Loucy (cell line): ENCODE measurements around the gene KISS1.

Source experiments
- H2AFZ ChIP-seq: fragments of 200-600 bp; sonication (generic); 2 replicates; pipeline ENCODE4 v1.6.0; 2016; ENCODE audit warnings: antibody characterized with exemption, mild to moderate bottlenecking, low read length, moderate library complexity
- H3F3A ChIP-seq: fragments of 200-600 bp; 2 replicates; pipeline ENCODE4 v1.6.0; 2016; ENCODE audit warnings: antibody characterized with exemption, low read depth, mild to moderate bottlenecking
- H3K27me3 ChIP-seq: fragments of 200-600 bp; sonication (generic); 2 replicates; pipeline ENCODE4 v1.6.1; 2014; ENCODE audit warnings: low read length, mild to moderate bottlenecking; ENCODE audit not compliant: insufficient read depth, poor library complexity, severe bottlenecking
- H3K36me3 ChIP-seq: fragments of 200-600 bp; sonication (generic); 2 replicates; pipeline ENCODE4 v1.6.1; 2016; ENCODE audit warnings: low read length; ENCODE audit not compliant: insufficient read depth
- H3K4me1 ChIP-seq: fragments of 200-600 bp; sonication (generic); 2 replicates; pipeline ENCODE4 v1.5.1; 2014; ENCODE audit warnings: low read length, mild to moderate bottlenecking; ENCODE audit not compliant: insufficient read depth, poor library complexity, severe bottlenecking
- H3K4me2 ChIP-seq: fragments of 200-600 bp; sonication (generic); 2 replicates; pipeline ENCODE4 v1.6.0; 2014; ENCODE audit warnings: antibody characterized with exemption, low read length, low read depth, mild to moderate bottlenecking; ENCODE audit not compliant: poor library complexity, severe bottlenecking
- H3K4me3 ChIP-seq: fragments of 200-600 bp; sonication (generic); 2 replicates; pipeline ENCODE4 v1.5.1; 2014; ENCODE audit warnings: low read length, mild to moderate bottlenecking, mixed read lengths; ENCODE audit not compliant: poor library complexity, severe bottlenecking
- H3K79me2 ChIP-seq: fragments of 200-600 bp; sonication (generic); 2 replicates; pipeline ENCODE4 v1.6.1; 2014; ENCODE audit warnings: low read length; ENCODE audit not compliant: insufficient read depth
- H3K9ac ChIP-seq: fragments of 200-600 bp; sonication (generic); 2 replicates; pipeline ENCODE4 v1.6.0; 2014; ENCODE audit warnings: mild to moderate bottlenecking, low read depth, low read length, moderate library complexity; ENCODE audit not compliant: poor library complexity, severe bottlenecking
- H3K9me2 ChIP-seq: fragments of 200-600 bp; sonication (generic); replicated peaks from 2 replicates; pipeline ENCODE4 v1.6.1; 2016; ENCODE audit warnings: low read depth, low read length, mixed read lengths
- H3K9me3 ChIP-seq: fragments of 200-600 bp; sonication (generic); 2 replicates; pipeline ENCODE4 v1.6.1; 2014; ENCODE audit warnings: mild to moderate bottlenecking, antibody characterized with exemption, low read length, low read depth; ENCODE audit not compliant: insufficient read depth
- H4K20me1 ChIP-seq: fragments of 200-600 bp; sonication (generic); 2 replicates; pipeline ENCODE4 v1.6.0; 2014; ENCODE audit warnings: antibody characterized with exemption, low read length, mild to moderate bottlenecking; ENCODE audit not compliant: insufficient read depth, poor library complexity, severe bottlenecking
- CTCF ChIP-seq: fragments of 200-600 bp; sonication (generic); conservative IDR thresholded peaks from 2 replicates; pipeline ENCODE4 v1.5.1; 2014; ENCODE audit warnings: mild to moderate bottlenecking, antibody characterized with exemption, low read length
- EZH2phosphoT487 ChIP-seq: fragments of 200-600 bp; IDR thresholded peaks from 2 replicates; pipeline ENCODE4 v1.6.1; 2018; ENCODE audit warnings: antibody characterized with exemption, mild to moderate bottlenecking, moderate library complexity, borderline replicate concordance

The KISS1 gene

GRCh38 chr1:204149635-204150565, 46.4 kb downstream of the KISS1 start:
- Histone ChIP-seq H3K4me3 (no peak overlapping the region), H3K9me3 (no peaks in the 10 kb centered on the region), H3F3A (no peaks in the 10 kb centered on the region), H3K9ac (no peak overlapping the region), H3K27me3 (no peaks in the 10 kb centered on the region), H3K4me2 (no peak overlapping the region), H3K9me2 (no peaks in the 10 kb centered on the region), H3K4me1 (peaks cover 4% of the 10 kb centered on the region), H2AFZ (no peak overlapping the region), H4K20me1 (no peaks in the 10 kb centered on the region), H3K36me3 (no peaks in the 10 kb centered on the region), H3K79me2 (no peaks in the 10 kb centered on the region)
- TF ChIP-seq CTCF (no peak), EZH2phosphoT487 (no peak)

GRCh38 chr1:204149107-204149506, 47.2 kb downstream of the KISS1 start:
- Histone ChIP-seq H2AFZ (no peak overlapping the region), H4K20me1 (no peaks in the 10 kb centered on the region), H3F3A (no peaks in the 10 kb centered on the region), H3K79me2 (no peaks in the 10 kb centered on the region), H3K9ac (no peak overlapping the region), H3K27me3 (no peaks in the 10 kb centered on the region), H3K4me1 (peaks cover 4% of the 10 kb centered on the region), H3K9me2 (no peaks in the 10 kb centered on the region), H3K4me3 (no peak overlapping the region), H3K9me3 (no peaks in the 10 kb centered on the region), H3K36me3 (no peaks in the 10 kb centered on the region), H3K4me2 (no peak overlapping the region)
- TF ChIP-seq EZH2phosphoT487 (no peak), CTCF (no peak)

GRCh38 chr1:204147406-204148383, 48.6 kb downstream of the KISS1 start:
- no peak overlapping the region for H3K4me2 ChIP-seq
- H3K9me3 ChIP-seq: no peaks in the 10 kb centered on the region
- no peaks in the 10 kb centered on the region for H3K36me3 ChIP-seq
- H4K20me1 ChIP-seq: no peaks in the 10 kb centered on the region
- no peaks in the 10 kb centered on the region for H3K27me3 ChIP-seq
- H3K4me1 ChIP-seq: peaks cover 4% of the 10 kb centered on the region
- TF ChIP-seq EZH2phosphoT487 (no peak), CTCF (no peak)
- no peaks in the 10 kb centered on the region for H3K9me2 ChIP-seq
- H3F3A ChIP-seq: no peaks in the 10 kb centered on the region
- no peak overlapping the region for H3K4me3 ChIP-seq
- H3K9ac ChIP-seq: no peak overlapping the region
- H2AFZ ChIP-seq: no peak overlapping the region
- H3K79me2 ChIP-seq: no peaks in the 10 kb centered on the region
